ENCODE measurements around the gene GRAMD1B.

The GRAMD1B gene

GRCh38 chr11:123590296-123590912, 160.3 kb downstream of the GRAMD1B start:
- Histone ChIP-seq H3K36me3 (ENCODE audit: insufficient read depth) (no peaks in the 10 kb centered on the region), H3K27me3 (ENCODE audit: insufficient read depth, low read depth) (no peaks in the 10 kb centered on the region), H3K4me2 (no peak overlapping the region), H3K9ac (no peak overlapping the region), H2AFZ (ENCODE audit: low read depth) (no peak overlapping the region), H3K27ac (no peak overlapping the region), H3K4me3 (IDR thresholded peaks at IDR 0.05; ENCODE audit: insufficient read depth, low read depth, low read length) (no peak overlapping the region), H3K79me2 (ENCODE audit: insufficient read depth, low read depth) (no peaks in the 10 kb centered on the region), H4K20me1 (ENCODE audit: insufficient read depth) (no peaks in the 10 kb centered on the region), H3K4me1 (ENCODE audit: low read depth, poor library complexity, severe bottlenecking) (no peaks in the 10 kb centered on the region)
- no peak for TF ChIP-seq CTCF (conservative IDR thresholded peaks at IDR 0.05; ENCODE audit: low read depth, low read length)

- TF ChIP-seq CTCF (conservative IDR thresholded peaks at IDR 0.05; ENCODE audit: low read depth, low read length), result no peak
- H3K27ac ChIP-seq, result no peak overlapping the region
- no peaks in the 10 kb centered on the region for H3K4me1 ChIP-seq (ENCODE audit: low read depth, poor library complexity, severe bottlenecking)
- H3K79me2 ChIP-seq (ENCODE audit: insufficient read depth, low read depth), result no peaks in the 10 kb centered on the region
- H3K4me2 ChIP-seq, result no peak overlapping the region
- H4K20me1 ChIP-seq (ENCODE audit: insufficient read depth), result no peaks in the 10 kb centered on the region
- H3K36me3 ChIP-seq (ENCODE audit: insufficient read depth), result no peaks in the 10 kb centered on the region
- no peaks in the 10 kb centered on the region for H3K27me3 ChIP-seq (ENCODE audit: insufficient read depth, low read depth)
- H2AFZ ChIP-seq (ENCODE audit: low read depth), result no peak overlapping the region
- no peak overlapping the region for H3K9ac ChIP-seq
- H3K4me3 ChIP-seq (IDR thresholded peaks at IDR 0.05; ENCODE audit: insufficient read depth, low read depth, low read length), result no peak overlapping the region
Observed at GRCh38 chr11:123593570-123593969, 163.5 kb downstream of the GRAMD1B start.

GRCh38 chr11:123594188-123594901, 164.3 kb downstream of the GRAMD1B start:
- no peaks in the 10 kb centered on the region for H3K4me1 ChIP-seq (ENCODE audit: low read depth, poor library complexity, severe bottlenecking)
- no peaks in the 10 kb centered on the region for H3K36me3 ChIP-seq (ENCODE audit: insufficient read depth)
- no peaks in the 10 kb centered on the region for H4K20me1 ChIP-seq (ENCODE audit: insufficient read depth)
- H3K79me2 ChIP-seq (ENCODE audit: insufficient read depth, low read depth), result no peaks in the 10 kb centered on the region
- H3K27me3 ChIP-seq (ENCODE audit: insufficient read depth, low read depth), result no peaks in the 10 kb centered on the region
- no peak overlapping the region for H3K4me3 ChIP-seq (IDR thresholded peaks at IDR 0.05; ENCODE audit: insufficient read depth, low read depth, low read length)
- TF ChIP-seq CTCF (conservative IDR thresholded peaks at IDR 0.05; ENCODE audit: low read depth, low read length), result no peak
- H3K4me2 ChIP-seq, result no peak overlapping the region
- H3K27ac ChIP-seq, result no peak overlapping the region
- H3K9ac ChIP-seq, result no peak overlapping the region
- H2AFZ ChIP-seq (ENCODE audit: low read depth), result no peak overlapping the region

- no peaks in the 10 kb centered on the region for H3K36me3 ChIP-seq (ENCODE audit: insufficient read depth)
- no peak overlapping the region for H3K4me2 ChIP-seq
- TF ChIP-seq CTCF (conservative IDR thresholded peaks at IDR 0.05; ENCODE audit: low read depth, low read length), result no peak
Observed at GRCh38 chr11:123594921-123595320, 164.9 kb downstream of the GRAMD1B start.

More at GRCh38 chr11:123594921-123595320, 164.9 kb downstream of the GRAMD1B start:
- H4K20me1 ChIP-seq (ENCODE audit: insufficient read depth), result no peaks in the 10 kb centered on the region
- H3K4me1 ChIP-seq (ENCODE audit: low read depth, poor library complexity, severe bottlenecking), result no peaks in the 10 kb centered on the region
- H3K27me3 ChIP-seq (ENCODE audit: insufficient read depth, low read depth), result no peaks in the 10 kb centered on the region
- H3K9ac ChIP-seq, result no peak overlapping the region
- no peak overlapping the region for H3K4me3 ChIP-seq (IDR thresholded peaks at IDR 0.05; ENCODE audit: insufficient read depth, low read depth, low read length)
- H3K27ac ChIP-seq, result no peak overlapping the region
- H2AFZ ChIP-seq (ENCODE audit: low read depth), result no peak overlapping the region
- no peaks in the 10 kb centered on the region for H3K79me2 ChIP-seq (ENCODE audit: insufficient read depth, low read depth)

All from KMS-11 (cell line).